ENCODE measurements around the gene GPR156. TPM values are rescaled to one million over a fixed set of nuclear protein-coding genes. Genes with fewer than 3 reads are reported as not detected.

Gene GPR156
- total and polyA plus RNA-seq, 9 of the 15 experiments (the other 6 are each of a cell fraction or from before 2014, with no cell fraction given): 0.07 to 0.14 (median 0.12) TPM; not detected in 5

GRCh38 chr3:120167488-120167887, 117.5 kb downstream of the GPR156 start:
- DNase-seq (ENCODE audit: extremely low read depth in 1 of 4, low spot score in 3 of 4): no peak
- no peak for FAIRE-seq
- in situ Hi-C loops (cut with MboI): no loop called here

More at GRCh38 chr3:120167488-120167887, 117.5 kb downstream of the GPR156 start:
- ChIA-PET POLR2A (no interaction called here), CTCF (ENCODE audit: low intra/inter-chr PET ratio) (no interaction called here)
- peaks cover 6 to 28% of the 10 kb centered on the region in 2 experiments; a peak in 4 of 5 replicates for H3K27me3 ChIP-seq (ENCODE audit: control insufficient read depth in 2 of 2, insufficient read depth in 2 of 2, low read length in 2 of 2)
- H3K36me3 ChIP-seq (ENCODE audit: control insufficient read depth, insufficient read depth, low read length): no peaks in the 10 kb centered on the region
- H3K9me1 ChIP-seq (ENCODE audit: control insufficient read depth, insufficient read depth, low read length): no peaks in the 10 kb centered on the region
- no peak overlapping the region for H3K4me3 ChIP-seq
- no peak overlapping the region for H3K4me2 ChIP-seq (ENCODE audit: insufficient read depth, low read length)
- no peaks in the 10 kb centered on the region for H3K4me1 ChIP-seq (replicated peaks in 1 of 2; ENCODE audit: control insufficient read depth in 2 of 2, insufficient read depth in 2 of 2, low read length in 2 of 2)
- intact Hi-C loops (cut with micrococcal nuclease): no loop called here
- no peak overlapping the region for H2AFZ ChIP-seq (ENCODE audit: low read depth, low read length)
- ATAC-seq: no peak
- no peak overlapping the region for H3K27ac ChIP-seq (ENCODE audit: extremely low read depth, low read depth, low read length)
- TF ChIP-seq ADNP (tag; IDR thresholded peaks at IDR 0.05): no peak
- no peak for TF ChIP-seq POLR3G (IDR thresholded peaks at IDR 0.05; ENCODE audit: extremely low read depth, insufficient read length, insufficient replicate concordance)
- no peak for TF ChIP-seq KLF16 (IDR thresholded peaks at IDR 0.05)
- TF ChIP-seq HDGF (IDR thresholded peaks at IDR 0.05): no peak
- TF ChIP-seq RAD51 (IDR thresholded peaks at IDR 0.05; ENCODE audit: borderline replicate concordance, low read depth): no peak
- no peak for TF ChIP-seq ZNF354B (CRISPR knock-in tag; IDR thresholded peaks at IDR 0.05)
- TF ChIP-seq, protein P1, sequence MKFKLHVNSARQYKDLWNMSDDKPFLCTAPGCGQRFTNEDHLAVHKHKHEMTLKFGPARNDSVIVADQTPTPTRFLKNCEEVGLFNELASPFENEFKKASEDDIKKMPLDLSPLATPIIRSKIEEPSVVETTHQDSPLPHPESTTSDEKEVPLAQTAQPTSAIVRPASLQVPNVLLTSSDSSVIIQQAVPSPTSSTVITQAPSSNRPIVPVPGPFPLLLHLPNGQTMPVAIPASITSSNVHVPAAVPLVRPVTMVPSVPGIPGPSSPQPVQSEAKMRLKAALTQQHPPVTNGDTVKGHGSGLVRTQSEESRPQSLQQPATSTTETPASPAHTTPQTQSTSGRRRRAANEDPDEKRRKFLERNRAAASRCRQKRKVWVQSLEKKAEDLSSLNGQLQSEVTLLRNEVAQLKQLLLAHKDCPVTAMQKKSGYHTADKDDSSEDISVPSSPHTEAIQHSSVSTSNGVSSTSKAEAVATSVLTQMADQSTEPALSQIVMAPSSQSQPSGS (CRISPR knock-in tag; IDR thresholded peaks at IDR 0.05): no peak
- TF ChIP-seq, protein P2, sequence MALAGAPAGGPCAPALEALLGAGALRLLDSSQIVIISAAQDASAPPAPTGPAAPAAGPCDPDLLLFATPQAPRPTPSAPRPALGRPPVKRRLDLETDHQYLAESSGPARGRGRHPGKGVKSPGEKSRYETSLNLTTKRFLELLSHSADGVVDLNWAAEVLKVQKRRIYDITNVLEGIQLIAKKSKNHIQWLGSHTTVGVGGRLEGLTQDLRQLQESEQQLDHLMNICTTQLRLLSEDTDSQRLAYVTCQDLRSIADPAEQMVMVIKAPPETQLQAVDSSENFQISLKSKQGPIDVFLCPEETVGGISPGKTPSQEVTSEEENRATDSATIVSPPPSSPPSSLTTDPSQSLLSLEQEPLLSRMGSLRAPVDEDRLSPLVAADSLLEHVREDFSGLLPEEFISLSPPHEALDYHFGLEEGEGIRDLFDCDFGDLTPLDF (CRISPR knock-in tag; IDR thresholded peaks at IDR 0.05): no peak
- H3K9ac ChIP-seq (ENCODE audit: insufficient read depth in 1 of 2, low read depth in 2 of 2, low read length in 2 of 2): no peak overlapping the region
- no peaks in the 10 kb centered on the region for H4K20me1 ChIP-seq (replicated peaks; ENCODE audit: control insufficient read depth, insufficient read depth, low read length)
- BruUV-seq (replicated peaks): no TSS peak
- WGBS (ENCODE audit: insufficient coverage, low coverage, missing lambda C conversion rate): 2% methylated on average over 8 of the region's 10 CpGs
- H3K79me2 ChIP-seq (ENCODE audit: control insufficient read depth, insufficient read depth, low read length): no peaks in the 10 kb centered on the region
- H3K9me3 ChIP-seq (replicated peaks; ENCODE audit: control insufficient read depth, insufficient read depth, low read depth, low read length): no peaks in the 10 kb centered on the region

Measured in K562 (cell line).